ENCODE results near the gene TMEM185A. TPM values are rescaled to one million over a fixed set of nuclear protein-coding genes. Genes with fewer than 3 reads are reported as not detected.

Gene TMEM185A
- total RNA-seq, 1 experiment from 2014 or later, result 23.6 TPM

DNA sequence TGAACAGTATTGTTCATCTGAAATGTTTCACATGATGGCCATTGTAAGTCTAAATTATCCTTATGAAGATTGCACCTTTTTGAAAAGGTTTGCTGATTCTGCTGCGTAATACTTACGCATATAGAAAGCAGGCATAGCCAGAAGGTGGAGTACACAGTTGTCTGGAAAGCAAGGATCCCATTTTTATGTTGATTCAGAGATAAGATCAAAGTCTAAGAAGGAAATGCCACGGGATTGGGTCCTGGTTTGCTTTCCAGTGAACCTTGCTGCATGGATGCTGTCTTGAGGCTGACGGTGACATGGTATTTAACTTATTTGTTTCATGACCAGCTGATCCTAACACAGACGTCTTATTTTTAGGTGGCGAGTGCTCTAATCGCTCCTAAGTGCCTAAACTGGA, 59.8 kb downstream of the TMEM185A start:
- Histone ChIP-seq H2BK15ac (ENCODE audit: low read depth, low read length) (no peak overlapping the region), H3K79me1 (ENCODE audit: insufficient read depth, low read depth, low read length, poor library complexity, severe bottlenecking) (no peaks in the 10 kb centered on the region), H2AFZ (ENCODE audit: low read length) (no peak overlapping the region), H3K23ac (ENCODE audit: insufficient read length, low read depth, low read length) (no peak overlapping the region), H3K27me3 (ENCODE audit: insufficient read depth, low read length) (no peaks in the 10 kb centered on the region), H2AK5ac (ENCODE audit: insufficient read length, low read length) (no peak overlapping the region), H3K23me2 (ENCODE audit: insufficient read length, low read depth, low read length, poor library complexity, severe bottlenecking) (no peaks in the 10 kb centered on the region), H3K79me2 (ENCODE audit: insufficient read depth, low read length) (no peaks in the 10 kb centered on the region), H3K4me1 (ENCODE audit: insufficient read depth, low read length) (no peaks in the 10 kb centered on the region), H2BK12ac (ENCODE audit: insufficient read length, low read depth, low read length) (no peak overlapping the region), H3T11ph (ENCODE audit: low read length) (no peak overlapping the region), H3K18ac (ENCODE audit: insufficient read length, low read depth, low read length) (no peak overlapping the region), H2BK5ac (ENCODE audit: insufficient read length, low read length) (no peak overlapping the region), H3K14ac (ENCODE audit: insufficient read depth, low read length) (no peak overlapping the region), H4K8ac (replicated peaks; ENCODE audit: insufficient read length, low read depth, low read length) (no peak overlapping the region), H3K27ac (ENCODE audit: insufficient read length, low read depth, low read length) (no peak overlapping the region), H4K91ac (ENCODE audit: insufficient read length, low read depth, low read length) (no peak overlapping the region), H3K9me3 (ENCODE audit: control insufficient read depth, low read depth, low read length) (peaks cover 48% of the 10 kb centered on the region), H4K20me1 (ENCODE audit: control insufficient read depth, insufficient read depth, insufficient read length) (no peaks in the 10 kb centered on the region), H2BK20ac (ENCODE audit: low read depth, low read length, poor library complexity, severe bottlenecking) (no peak overlapping the region), H3K56ac (ENCODE audit: insufficient read length, low read depth, low read length) (no peak overlapping the region), H3K4me2 (ENCODE audit: insufficient read depth, insufficient read length, low read length) (no peak overlapping the region), H3K9ac (ENCODE audit: extremely low read depth, insufficient read length, low read length) (no peak overlapping the region), H4K5ac (ENCODE audit: insufficient read length, low read depth, low read length) (no peak overlapping the region), H3K4ac (ENCODE audit: low read depth, low read length) (no peak overlapping the region), H2BK120ac (ENCODE audit: low read depth, low read length, poor library complexity, severe bottlenecking) (no peak overlapping the region)
- peaks cover 16 to 30% of the 10 kb centered on the region in 2 experiments for H3K4me1 Mint-ChIP-seq
- H3K9me3 Mint-ChIP-seq, result peaks cover 42 to 45% of the 10 kb centered on the region in 2 experiments
- no peaks in the 10 kb centered on the region; a peak in 1 of 7 replicates for H3K36me3 Mint-ChIP-seq (ENCODE audit: insufficient read depth in 1 of 3, low read depth in 3 of 3)
- H3K4me3 Mint-ChIP-seq, result no peak overlapping the region
- no peaks in the 10 kb centered on the region for H3K27me3 Mint-ChIP-seq (ENCODE audit: low read depth)
- H3K27ac Mint-ChIP-seq, result peak overlapping the region in 1 of 3 experiments; percentile 27; a peak in 2 of 7 replicates
- WGBS (ENCODE audit: extremely low coverage, insufficient read length, low lambda C conversion rate), result no CpG with 5 or more reads among the region's 7 CpGs
- no peak for DNase-seq
- TF ChIP-seq, protein P1, sequence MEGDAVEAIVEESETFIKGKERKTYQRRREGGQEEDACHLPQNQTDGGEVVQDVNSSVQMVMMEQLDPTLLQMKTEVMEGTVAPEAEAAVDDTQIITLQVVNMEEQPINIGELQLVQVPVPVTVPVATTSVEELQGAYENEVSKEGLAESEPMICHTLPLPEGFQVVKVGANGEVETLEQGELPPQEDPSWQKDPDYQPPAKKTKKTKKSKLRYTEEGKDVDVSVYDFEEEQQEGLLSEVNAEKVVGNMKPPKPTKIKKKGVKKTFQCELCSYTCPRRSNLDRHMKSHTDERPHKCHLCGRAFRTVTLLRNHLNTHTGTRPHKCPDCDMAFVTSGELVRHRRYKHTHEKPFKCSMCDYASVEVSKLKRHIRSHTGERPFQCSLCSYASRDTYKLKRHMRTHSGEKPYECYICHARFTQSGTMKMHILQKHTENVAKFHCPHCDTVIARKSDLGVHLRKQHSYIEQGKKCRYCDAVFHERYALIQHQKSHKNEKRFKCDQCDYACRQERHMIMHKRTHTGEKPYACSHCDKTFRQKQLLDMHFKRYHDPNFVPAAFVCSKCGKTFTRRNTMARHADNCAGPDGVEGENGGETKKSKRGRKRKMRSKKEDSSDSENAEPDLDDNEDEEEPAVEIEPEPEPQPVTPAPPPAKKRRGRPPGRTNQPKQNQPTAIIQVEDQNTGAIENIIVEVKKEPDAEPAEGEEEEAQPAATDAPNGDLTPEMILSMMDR (conservative IDR thresholded peaks at IDR 0.05), result no peak
